Dendritic cell treated with granulocyte-macrophage colony-stimulating factor and Interleukin-4, amounts not matched to agents 40 ng/mL and 50 ng/mL, for 4 days (primary cell): ENCODE results near the gene RAB15.

ENCODE experiments used
- H3K27ac Mint-ChIP-seq: one replicate; pipeline ENCODE4 v1.8.0; 2022; ENCODE audit warnings: mild to moderate bottlenecking, mixed read lengths
- H3K27me3 Mint-ChIP-seq: one replicate; pipeline ENCODE4 v1.8.0; 2022; ENCODE audit warnings: mild to moderate bottlenecking, mixed read lengths
- H3K36me3 Mint-ChIP-seq: one replicate; pipeline ENCODE4 v1.8.0; 2022; ENCODE audit warnings: low read depth, mixed read lengths
- H3K4me1 Mint-ChIP-seq: one replicate; pipeline ENCODE4 v1.8.0; 2022; ENCODE audit warnings: low read depth, mixed read lengths
- H3K4me3 Mint-ChIP-seq: one replicate; pipeline ENCODE4 v1.8.0; 2022; ENCODE audit warnings: mild to moderate bottlenecking, moderate library complexity, mixed read lengths
- H3K9me3 Mint-ChIP-seq: one replicate; pipeline ENCODE4 v1.8.0; 2022; ENCODE audit warnings: mixed read lengths
- intact Hi-C: fragments of 100-400 bp; cut with micrococcal nuclease; formaldehyde crosslinking; loops from one replicate; pipeline ENCODE4 v1.15.0; 2022

The RAB15 gene

GRCh38 chr14:64956697-64957406 lies 15.3 kb downstream of the RAB15 start:
- intact Hi-C loops, result no loop called here
- no peaks in the 10 kb centered on the region for H3K27me3 Mint-ChIP-seq
- no peaks in the 10 kb centered on the region for H3K9me3 Mint-ChIP-seq
- H3K4me1 Mint-ChIP-seq, result no peaks in the 10 kb centered on the region
- no peak overlapping the region for H3K27ac Mint-ChIP-seq
- no peak overlapping the region for H3K4me3 Mint-ChIP-seq
- peaks cover 11% of the 10 kb centered on the region for H3K36me3 Mint-ChIP-seq

GRCh38 chr14:64955297-64955696 lies 16.8 kb downstream of the RAB15 start:
- intact Hi-C loops, result no loop called here
- Mint-ChIP-seq H3K36me3 (peaks cover 16% of the 10 kb centered on the region), H3K27me3 (no peaks in the 10 kb centered on the region), H3K4me3 (no peak overlapping the region), H3K27ac (no peak overlapping the region), H3K4me1 (no peaks in the 10 kb centered on the region), H3K9me3 (no peaks in the 10 kb centered on the region)

DNA sequence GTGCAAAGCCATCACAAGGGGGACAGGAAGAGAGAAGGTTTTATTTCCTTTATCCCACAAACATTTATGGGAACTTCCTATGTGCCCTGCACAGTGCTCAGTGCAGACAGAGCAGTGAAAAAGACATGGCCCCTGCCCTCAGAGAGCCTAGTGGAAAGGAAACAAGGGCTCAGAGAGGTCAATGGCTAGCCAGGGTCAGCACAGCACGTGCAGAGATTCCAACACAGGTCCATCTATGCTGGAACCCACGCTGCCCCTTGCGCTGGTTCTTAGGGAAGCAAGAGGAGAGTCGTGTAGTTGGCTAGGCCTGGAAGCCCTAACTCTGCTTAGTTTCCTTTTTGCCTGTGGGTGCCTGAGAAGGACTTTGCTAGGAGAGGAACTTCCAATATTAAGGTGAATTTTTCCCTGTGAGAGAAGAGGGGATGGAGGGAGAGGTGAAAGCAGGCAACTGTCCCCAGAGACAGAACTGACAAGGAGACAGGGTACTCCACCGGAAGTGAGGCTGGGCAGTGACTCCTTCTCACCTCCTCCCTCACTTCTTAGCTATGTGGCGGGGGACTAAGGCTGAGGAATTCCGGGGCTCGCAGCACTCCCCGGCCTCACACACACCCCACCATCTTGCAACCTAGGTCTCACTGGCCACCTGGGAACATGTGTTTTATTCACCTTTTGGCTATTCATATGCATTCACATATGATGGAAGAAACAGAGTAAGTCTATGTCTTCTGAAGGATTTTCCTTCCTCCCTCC lies 17.5 kb downstream of the RAB15 start:
- Mint-ChIP-seq H3K36me3 (peaks cover 22% of the 10 kb centered on the region), H3K27me3 (no peaks in the 10 kb centered on the region), H3K9me3 (no peaks in the 10 kb centered on the region), H3K4me1 (no peaks in the 10 kb centered on the region), H3K27ac (no peak overlapping the region), H3K4me3 (no peak overlapping the region)
- intact Hi-C loops, result no loop called here

GRCh38 chr14:64953661-64954060 lies 18.5 kb downstream of the RAB15 start:
- Mint-ChIP-seq H3K27ac (no peak overlapping the region), H3K4me1 (no peaks in the 10 kb centered on the region), H3K9me3 (no peaks in the 10 kb centered on the region), H3K4me3 (no peak overlapping the region), H3K27me3 (no peaks in the 10 kb centered on the region), H3K36me3 (peaks cover 22% of the 10 kb centered on the region)
- intact Hi-C loops, result no loop called here

GRCh38 chr14:64953310-64953654 lies 18.9 kb downstream of the RAB15 start:
- Mint-ChIP-seq H3K36me3 (peaks cover 25% of the 10 kb centered on the region), H3K27me3 (no peaks in the 10 kb centered on the region), H3K9me3 (no peaks in the 10 kb centered on the region), H3K4me3 (no peak overlapping the region), H3K27ac (no peak overlapping the region), H3K4me1 (no peaks in the 10 kb centered on the region)
- intact Hi-C loops, result no loop called here

DNA sequence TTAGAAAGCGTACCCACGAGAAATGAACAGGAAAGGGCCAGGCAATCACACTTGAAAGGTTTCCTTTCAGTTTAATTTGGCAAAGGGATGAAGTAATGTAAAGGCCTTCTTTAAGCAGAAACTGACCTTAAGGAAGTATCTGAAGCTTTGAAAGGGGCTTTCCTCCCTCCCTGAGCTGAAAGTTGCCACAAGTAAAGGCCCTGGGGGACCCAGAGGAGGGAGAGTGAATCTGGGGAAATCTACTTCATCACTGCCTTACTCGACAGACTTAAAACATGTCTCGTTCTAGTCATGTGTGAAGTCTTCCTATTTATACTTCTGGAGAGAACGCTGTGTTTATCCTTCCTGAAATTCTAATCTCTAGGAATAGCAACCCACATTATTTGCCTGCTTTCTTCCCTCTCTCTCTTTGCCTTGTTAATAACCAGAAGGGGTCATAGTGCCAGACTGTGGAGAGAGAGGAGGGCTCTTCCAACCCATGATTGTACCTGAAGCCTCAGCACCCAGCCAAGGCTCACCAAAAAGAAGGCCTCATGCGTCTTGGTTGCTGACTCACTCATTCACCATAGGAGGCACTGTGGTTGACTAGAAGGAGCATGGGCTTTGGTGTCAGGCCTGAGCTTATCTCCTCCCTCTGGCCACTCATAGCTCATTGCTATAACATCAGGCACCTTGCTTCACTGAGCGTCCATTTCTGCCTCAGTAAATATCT lies 19.4 kb downstream of the RAB15 start:
- intact Hi-C loops, result no loop called here
- H3K4me3 Mint-ChIP-seq, result no peak overlapping the region

GRCh38 chr14:64951724-64952123 lies 20.4 kb downstream of the RAB15 start:
- Mint-ChIP-seq H3K4me3 (no peak overlapping the region), H3K4me1 (peaks cover 7% of the 10 kb centered on the region), H3K36me3 (peaks cover 36% of the 10 kb centered on the region), H3K27me3 (no peaks in the 10 kb centered on the region), H3K27ac (no peak overlapping the region), H3K9me3 (no peaks in the 10 kb centered on the region)
- intact Hi-C loops, result no loop called here

More for the DNA sequence above, 19.4 kb downstream of the RAB15 start:
- Mint-ChIP-seq H3K27me3 (no peaks in the 10 kb centered on the region), H3K36me3 (peaks cover 31% of the 10 kb centered on the region), H3K4me1 (no peaks in the 10 kb centered on the region), H3K9me3 (no peaks in the 10 kb centered on the region), H3K27ac (no peak overlapping the region)

DNA sequence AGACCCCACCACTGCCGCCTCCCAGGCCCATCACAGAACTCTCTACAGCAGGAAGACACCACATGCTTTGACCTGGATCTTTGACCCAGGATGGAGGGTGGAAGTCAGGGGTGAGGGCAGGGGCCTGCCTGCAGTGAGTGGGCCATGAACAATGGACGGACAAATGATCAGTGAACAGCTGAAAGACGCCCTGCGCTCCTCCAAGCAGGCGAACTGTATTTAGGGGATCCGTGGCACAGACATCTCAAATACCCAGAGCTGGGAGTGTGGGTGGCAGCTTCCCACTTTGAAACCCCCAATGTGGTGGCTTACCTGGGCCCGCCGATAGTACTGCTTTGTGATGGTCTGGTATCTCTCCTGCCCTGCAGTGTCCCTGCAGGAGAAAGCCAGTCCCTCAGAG lies 20.8 kb downstream of the RAB15 start:
- intact Hi-C loops, result no loop called here
- Mint-ChIP-seq H3K27me3 (no peaks in the 10 kb centered on the region), H3K36me3 (peaks cover 36% of the 10 kb centered on the region), H3K4me3 (no peak overlapping the region), H3K9me3 (no peaks in the 10 kb centered on the region), H3K4me1 (peaks cover 7% of the 10 kb centered on the region), H3K27ac (no peak overlapping the region)

DNA sequence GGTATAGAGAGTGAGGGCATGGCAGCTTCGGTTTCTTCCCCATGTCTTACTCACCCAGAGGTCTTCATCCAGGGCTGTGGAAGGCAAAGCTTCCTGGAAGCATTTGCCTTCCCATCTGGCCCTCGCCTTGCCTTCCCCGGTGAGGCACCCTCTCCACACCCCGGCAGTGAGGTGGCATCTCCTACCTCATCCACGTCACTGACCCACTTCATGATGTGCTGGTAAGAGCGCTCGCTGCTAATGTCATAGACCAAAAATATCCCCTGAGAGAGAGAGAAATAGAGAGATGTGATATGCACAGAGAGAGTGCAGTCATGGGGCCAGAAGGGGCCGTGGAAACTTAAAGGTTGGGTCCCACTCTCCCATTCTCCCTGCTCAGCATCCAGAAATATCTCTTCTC lies 21.2 kb downstream of the RAB15 start:
- no peak overlapping the region for H3K27ac Mint-ChIP-seq

DNA sequence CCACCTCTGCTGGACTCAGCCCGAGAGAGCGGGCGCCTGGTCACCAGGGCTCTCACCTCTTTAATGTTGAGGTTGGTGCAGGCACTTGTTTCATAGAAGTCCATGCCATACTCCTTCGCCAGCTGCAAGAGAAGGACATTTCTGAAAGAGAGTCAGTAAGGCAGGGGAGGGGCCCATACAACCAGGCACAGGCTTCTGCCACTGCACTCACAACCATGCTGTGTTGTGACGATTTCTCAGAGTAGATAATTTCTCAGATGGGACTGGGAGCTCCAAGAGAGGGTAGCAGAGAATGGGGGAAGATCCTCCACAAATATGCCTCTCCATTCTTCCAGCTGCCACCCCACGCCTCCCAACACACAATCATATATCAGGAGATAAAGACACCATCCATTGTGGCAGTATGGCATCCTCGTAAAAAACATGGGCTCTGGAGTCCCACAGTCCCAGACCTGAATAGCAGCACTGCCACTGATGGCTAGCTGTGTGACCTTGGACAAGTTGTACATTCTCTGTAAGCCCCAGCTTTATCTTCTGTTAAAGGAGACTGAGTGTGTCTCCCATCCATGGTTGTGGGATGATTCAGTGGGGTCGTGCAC lies 23.4 kb downstream of the RAB15 start:
- H3K9me3 Mint-ChIP-seq, result no peaks in the 10 kb centered on the region
- no peaks in the 10 kb centered on the region for H3K27me3 Mint-ChIP-seq
- H3K4me1 Mint-ChIP-seq, result peaks cover 15% of the 10 kb centered on the region
- no peak overlapping the region for H3K27ac Mint-ChIP-seq
- intact Hi-C loops, result no loop called here
- no peak overlapping the region for H3K4me3 Mint-ChIP-seq
- H3K36me3 Mint-ChIP-seq, result peaks cover 47% of the 10 kb centered on the region

More for the DNA sequence above, 21.2 kb downstream of the RAB15 start:
- Mint-ChIP-seq H3K9me3 (no peaks in the 10 kb centered on the region), H3K27me3 (no peaks in the 10 kb centered on the region), H3K36me3 (peaks cover 34% of the 10 kb centered on the region), H3K4me1 (peaks cover 7% of the 10 kb centered on the region), H3K4me3 (no peak overlapping the region)
- intact Hi-C loops, result no loop called here

- H3K4me1 Mint-ChIP-seq, result peaks cover 22% of the 10 kb centered on the region
- intact Hi-C loops, result no loop called here
- H3K36me3 Mint-ChIP-seq, result peaks cover 52% of the 10 kb centered on the region
- no peak overlapping the region for H3K27ac Mint-ChIP-seq
- H3K4me3 Mint-ChIP-seq, result no peak overlapping the region
- no peaks in the 10 kb centered on the region for H3K27me3 Mint-ChIP-seq
- H3K9me3 Mint-ChIP-seq, result no peaks in the 10 kb centered on the region
Observed at GRCh38 chr14:64947710-64948611, 24.2 kb downstream of the RAB15 start.

DNA sequence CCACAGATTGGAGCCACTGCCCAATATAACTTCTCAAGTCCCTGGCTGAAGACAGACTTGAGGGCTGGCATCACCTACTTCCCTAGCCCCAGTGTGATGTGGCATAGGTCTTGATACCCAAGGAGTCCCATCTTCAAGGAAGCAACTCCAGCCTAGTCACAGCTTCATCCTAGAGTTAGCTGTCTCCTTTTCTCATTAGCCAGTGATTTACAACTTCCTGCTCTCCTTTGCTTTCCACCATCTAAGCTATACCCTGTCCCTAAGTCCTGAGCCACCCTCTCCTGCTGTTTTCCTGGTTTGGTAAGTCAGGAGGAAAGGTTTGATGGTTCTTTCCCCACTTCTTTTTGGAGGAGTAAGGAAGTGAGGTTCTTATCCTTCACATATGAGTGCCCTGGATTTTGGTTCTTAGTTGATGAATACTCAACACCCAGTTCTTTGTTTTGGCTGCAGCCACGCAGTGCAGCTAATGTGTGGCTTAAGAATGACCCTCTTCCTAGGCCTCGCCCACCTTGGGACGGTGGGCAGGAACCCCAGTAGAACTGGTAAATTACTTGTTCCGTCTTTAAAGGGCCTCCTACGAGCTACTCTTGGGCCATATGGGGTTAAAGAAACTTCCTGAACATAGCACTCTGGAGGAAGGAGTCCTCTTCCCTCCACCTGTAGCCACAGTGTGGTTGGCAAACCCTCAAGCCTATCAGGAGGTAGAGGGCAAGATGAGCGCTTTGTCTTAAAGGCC lies 25.7 kb downstream of the RAB15 start:
- intact Hi-C loops, result no loop called here
- H3K4me1 Mint-ChIP-seq, result peaks cover 26% of the 10 kb centered on the region
- no peak overlapping the region for H3K27ac Mint-ChIP-seq

More for the DNA sequence above, 25.7 kb downstream of the RAB15 start:
- H3K36me3 Mint-ChIP-seq, result peaks cover 62% of the 10 kb centered on the region
- no peaks in the 10 kb centered on the region for H3K9me3 Mint-ChIP-seq
- H3K27me3 Mint-ChIP-seq, result no peaks in the 10 kb centered on the region
- H3K4me3 Mint-ChIP-seq, result no peak overlapping the region
